ENCODE data around the gene FAIM2. TPM values are rescaled to one million over a fixed set of nuclear protein-coding genes. Genes with fewer than 3 reads are reported as not detected.

Gene FAIM2
- total and polyA plus RNA-seq, 3 experiments from 2014 or later = 0.39 to 0.72 (median 0.44) TPM

GRCh38 chr12:49936925-49937324 is 33.2 kb upstream of the FAIM2 start:
- no peak overlapping the region for H3K27ac ChIP-seq (ENCODE audit: low read depth, low read length)
- no peak overlapping the region for H3K4me3 Mint-ChIP-seq
- H3K36me3 ChIP-seq (ENCODE audit: insufficient read depth, low read length) = no peaks in the 10 kb centered on the region
- ChIA-PET CTCF (interaction anchor here (1.3 to 2.1 kb wide), 2 partner anchors 9 to 30 kb away, joined by 5 to 8 read pairs; no protein-coding TSS in a partner anchor), POLR2A (no interaction called here)
- H3K27me3 Mint-ChIP-seq = peaks cover 0 to 15% of the 10 kb centered on the region in 2 donors
- no peaks in the 10 kb centered on the region for H3K4me1 Mint-ChIP-seq
- no peaks in the 10 kb centered on the region for H3K9me3 Mint-ChIP-seq
- no peaks in the 10 kb centered on the region for H3K27me3 ChIP-seq (ENCODE audit: insufficient read depth, low read length, poor library complexity, severe bottlenecking)
- no peaks in the 10 kb centered on the region for H3K36me3 Mint-ChIP-seq
- no peak for DNase-seq
- H3K4me3 ChIP-seq (ENCODE audit: low read length) = no peak overlapping the region
- no peak overlapping the region for H3K27ac Mint-ChIP-seq
- no peaks in the 10 kb centered on the region for H3K4me1 ChIP-seq (ENCODE audit: insufficient read depth, low read length)
- H3K9me3 ChIP-seq (ENCODE audit: low read length) = no peaks in the 10 kb centered on the region

GRCh38 chr12:49934505-49934904 is 30.8 kb upstream of the FAIM2 start:
- Histone ChIP-seq H3K4me3 (ENCODE audit: low read length) (no peak overlapping the region), H3K27me3 (ENCODE audit: insufficient read depth, low read length, poor library complexity, severe bottlenecking) (no peaks in the 10 kb centered on the region), H3K9me3 (ENCODE audit: low read length) (no peaks in the 10 kb centered on the region), H3K36me3 (ENCODE audit: insufficient read depth, low read length) (no peaks in the 10 kb centered on the region), H3K4me1 (ENCODE audit: insufficient read depth, low read length) (no peaks in the 10 kb centered on the region), H3K27ac (ENCODE audit: low read depth, low read length) (no peak overlapping the region)
- Mint-ChIP-seq H3K4me3 (no peak overlapping the region), H3K27me3 (peaks cover 4 to 21% of the 10 kb centered on the region in 2 donors), H3K4me1 (no peaks in the 10 kb centered on the region), H3K27ac (no peak overlapping the region), H3K9me3 (no peaks in the 10 kb centered on the region), H3K36me3 (no peaks in the 10 kb centered on the region)
- ChIA-PET POLR2A (no interaction called here), CTCF (no interaction called here)
- no peak for DNase-seq

GRCh38 chr12:49933796-49934195 is 30.1 kb upstream of the FAIM2 start:
- Mint-ChIP-seq H3K4me3 (no peak overlapping the region), H3K36me3 (no peaks in the 10 kb centered on the region), H3K27ac (no peak overlapping the region), H3K4me1 (no peaks in the 10 kb centered on the region), H3K9me3 (no peaks in the 10 kb centered on the region), H3K27me3 (peaks cover 4 to 26% of the 10 kb centered on the region in 2 donors)
- Histone ChIP-seq H3K4me3 (ENCODE audit: low read length) (no peak overlapping the region), H3K36me3 (ENCODE audit: insufficient read depth, low read length) (no peaks in the 10 kb centered on the region), H3K27me3 (ENCODE audit: insufficient read depth, low read length, poor library complexity, severe bottlenecking) (no peaks in the 10 kb centered on the region), H3K4me1 (ENCODE audit: insufficient read depth, low read length) (no peaks in the 10 kb centered on the region), H3K27ac (ENCODE audit: low read depth, low read length) (no peak overlapping the region), H3K9me3 (ENCODE audit: low read length) (no peaks in the 10 kb centered on the region)
- ChIA-PET POLR2A (no interaction called here), CTCF (interaction anchor here (0.6 to 0.7 kb wide), 2 partner anchors 12 to 33 kb away, joined by 3 read pairs; no protein-coding TSS in a partner anchor)
- no peak for DNase-seq

- Histone ChIP-seq H3K4me3 (ENCODE audit: low read length) (no peak overlapping the region), H3K9me3 (ENCODE audit: low read length) (no peaks in the 10 kb centered on the region), H3K36me3 (ENCODE audit: insufficient read depth, low read length) (no peaks in the 10 kb centered on the region), H3K27me3 (ENCODE audit: insufficient read depth, low read length, poor library complexity, severe bottlenecking) (no peaks in the 10 kb centered on the region), H3K4me1 (ENCODE audit: insufficient read depth, low read length) (no peaks in the 10 kb centered on the region), H3K27ac (ENCODE audit: low read depth, low read length) (no peak overlapping the region)
- H3K9me3 Mint-ChIP-seq = no peaks in the 10 kb centered on the region
- peaks cover 4 to 29% of the 10 kb centered on the region in 2 donors for H3K27me3 Mint-ChIP-seq
- no peaks in the 10 kb centered on the region for H3K36me3 Mint-ChIP-seq
- H3K27ac Mint-ChIP-seq = no peak overlapping the region
- ChIA-PET CTCF (interaction anchor here (2.3 kb wide), 1 partner anchor 13 kb away, joined by 10 read pairs; no protein-coding TSS in a partner anchor), POLR2A (no interaction called here)
- DNase-seq = no peak
- no peak overlapping the region for H3K4me3 Mint-ChIP-seq
- H3K4me1 Mint-ChIP-seq = no peaks in the 10 kb centered on the region
These were observed 28.9 kb upstream of the FAIM2 start for GRCh38 chr12:49932533-49933130.

- CTCF ChIA-PET = interaction anchor here (1.5 to 2.3 kb wide), 2 partner anchors 13 to 35 kb away, joined by 5 to 10 read pairs; no protein-coding TSS in a partner anchor
- POLR2A ChIA-PET = no interaction called here
- Histone ChIP-seq H3K36me3 (ENCODE audit: insufficient read depth, low read length) (no peaks in the 10 kb centered on the region), H3K27me3 (ENCODE audit: insufficient read depth, low read length, poor library complexity, severe bottlenecking) (no peaks in the 10 kb centered on the region), H3K4me3 (ENCODE audit: low read length) (no peak overlapping the region), H3K9me3 (ENCODE audit: low read length) (no peaks in the 10 kb centered on the region), H3K27ac (ENCODE audit: low read depth, low read length) (no peak overlapping the region), H3K4me1 (ENCODE audit: insufficient read depth, low read length) (no peaks in the 10 kb centered on the region)
- peaks cover 4 to 29% of the 10 kb centered on the region in 2 donors for H3K27me3 Mint-ChIP-seq
- no peak overlapping the region for H3K27ac Mint-ChIP-seq
- DNase-seq = no peak
- H3K9me3 Mint-ChIP-seq = no peaks in the 10 kb centered on the region
- H3K4me1 Mint-ChIP-seq = no peaks in the 10 kb centered on the region
- H3K4me3 Mint-ChIP-seq = no peak overlapping the region
- no peaks in the 10 kb centered on the region for H3K36me3 Mint-ChIP-seq
These were observed 28.3 kb upstream of the FAIM2 start for GRCh38 chr12:49932023-49932422.

- no peak overlapping the region for H3K4me3 ChIP-seq (ENCODE audit: low read length)
These were observed 27.0 kb upstream of the FAIM2 start for GRCh38 chr12:49930515-49931288.

GRCh38 chr12:49929581-49929980 is 25.9 kb upstream of the FAIM2 start:
- H3K36me3 ChIP-seq (ENCODE audit: insufficient read depth, low read length) = no peaks in the 10 kb centered on the region
- Mint-ChIP-seq H3K4me1 (no peaks in the 10 kb centered on the region), H3K9me3 (no peaks in the 10 kb centered on the region), H3K36me3 (no peaks in the 10 kb centered on the region), H3K27ac (no peak overlapping the region), H3K4me3 (no peak overlapping the region), H3K27me3 (peaks cover 4 to 17% of the 10 kb centered on the region in 2 donors)
- ChIA-PET POLR2A (no interaction called here), CTCF (interaction anchor here (2.2 kb wide), 1 partner anchor 38 kb away, joined by 5 read pairs; no protein-coding TSS in a partner anchor)
- no peaks in the 10 kb centered on the region for H3K4me1 ChIP-seq (ENCODE audit: insufficient read depth, low read length)
- no peaks in the 10 kb centered on the region for H3K9me3 ChIP-seq (ENCODE audit: low read length)
- H3K4me3 ChIP-seq (ENCODE audit: low read length) = no peak overlapping the region
- H3K27ac ChIP-seq (ENCODE audit: low read depth, low read length) = no peak overlapping the region
- no peaks in the 10 kb centered on the region for H3K27me3 ChIP-seq (ENCODE audit: insufficient read depth, low read length, poor library complexity, severe bottlenecking)
- DNase-seq = no peak

More at GRCh38 chr12:49930515-49931288, 27.0 kb upstream of the FAIM2 start:
- CTCF ChIA-PET = interaction anchor here (1.5 kb wide), 1 partner anchor 36 kb away, joined by 5 read pairs; no protein-coding TSS in a partner anchor
- POLR2A ChIA-PET = no interaction called here
- no peaks in the 10 kb centered on the region for H3K27me3 ChIP-seq (ENCODE audit: insufficient read depth, low read length, poor library complexity, severe bottlenecking)
- Mint-ChIP-seq H3K9me3 (no peaks in the 10 kb centered on the region), H3K27me3 (peaks cover 4 to 27% of the 10 kb centered on the region in 2 donors), H3K27ac (no peak overlapping the region), H3K4me1 (no peaks in the 10 kb centered on the region), H3K36me3 (no peaks in the 10 kb centered on the region), H3K4me3 (no peak overlapping the region)
- H3K4me1 ChIP-seq (ENCODE audit: insufficient read depth, low read length) = no peaks in the 10 kb centered on the region
- no peak for DNase-seq
- no peaks in the 10 kb centered on the region for H3K36me3 ChIP-seq (ENCODE audit: insufficient read depth, low read length)
- H3K27ac ChIP-seq (ENCODE audit: low read depth, low read length) = no peak overlapping the region
- H3K9me3 ChIP-seq (ENCODE audit: low read length) = no peaks in the 10 kb centered on the region

GRCh38 chr12:49928471-49928870 is 24.8 kb upstream of the FAIM2 start:
- no peak overlapping the region for H3K27ac Mint-ChIP-seq
- H3K4me1 ChIP-seq (ENCODE audit: insufficient read depth, low read length) = no peaks in the 10 kb centered on the region
- no peak overlapping the region for H3K4me3 ChIP-seq (ENCODE audit: low read length)
- no peaks in the 10 kb centered on the region for H3K4me1 Mint-ChIP-seq
- H3K4me3 Mint-ChIP-seq = no peak overlapping the region
- ChIA-PET POLR2A (no interaction called here), CTCF (interaction anchor here (0.8 to 2.2 kb wide), 2 partner anchors 24 to 39 kb away, joined by 3 to 5 read pairs; no protein-coding TSS in a partner anchor)
- no peaks in the 10 kb centered on the region for H3K9me3 ChIP-seq (ENCODE audit: low read length)
- DNase-seq = no peak
- no peaks in the 10 kb centered on the region for H3K36me3 ChIP-seq (ENCODE audit: insufficient read depth, low read length)
- H3K9me3 Mint-ChIP-seq = no peaks in the 10 kb centered on the region
- H3K27me3 ChIP-seq (ENCODE audit: insufficient read depth, low read length, poor library complexity, severe bottlenecking) = no peaks in the 10 kb centered on the region
- no peaks in the 10 kb centered on the region for H3K36me3 Mint-ChIP-seq
- H3K27me3 Mint-ChIP-seq = peaks cover 4 to 15% of the 10 kb centered on the region in 2 donors
- no peak overlapping the region for H3K27ac ChIP-seq (ENCODE audit: low read depth, low read length)
